ENCODE data around the gene ENOPH1. TPM values are rescaled to one million over a fixed set of nuclear protein-coding genes. Genes with fewer than 3 reads are reported as not detected.

The ENOPH1 gene
- total and polyA plus RNA-seq, 2 of the 13 experiments (the other 11 are each of a cell fraction or from before 2014, with no cell fraction given), result 15.5 to 64.3 TPM

DNA sequence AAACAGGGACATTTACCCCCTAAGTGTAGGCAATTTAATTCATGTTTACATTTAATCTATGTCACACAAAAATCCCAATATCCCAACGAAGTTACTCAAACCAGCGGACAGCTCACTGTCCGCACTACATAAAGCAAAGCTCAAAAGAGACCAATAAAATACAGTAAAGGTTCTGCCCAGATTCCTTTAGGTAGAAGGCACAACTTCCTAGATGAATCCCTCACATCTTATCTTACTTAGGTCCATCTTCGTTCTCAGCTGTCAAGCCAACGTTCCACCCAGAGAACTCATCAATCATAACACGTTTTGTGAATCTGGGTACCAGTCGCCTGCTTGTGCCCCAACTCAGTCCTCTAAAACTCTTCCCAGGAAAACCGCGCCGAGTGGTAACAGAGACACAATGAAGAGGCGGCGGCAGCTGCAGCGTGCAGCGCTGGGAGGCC lies 1.8 kb upstream of the ENOPH1 start (continued):
- TF ChIP-seq HOXA9 (CRISPR knock-in tag; IDR thresholded peaks at IDR 0.05; ENCODE audit: borderline replicate concordance), result no peak
- TF ChIP-seq, protein P1, sequence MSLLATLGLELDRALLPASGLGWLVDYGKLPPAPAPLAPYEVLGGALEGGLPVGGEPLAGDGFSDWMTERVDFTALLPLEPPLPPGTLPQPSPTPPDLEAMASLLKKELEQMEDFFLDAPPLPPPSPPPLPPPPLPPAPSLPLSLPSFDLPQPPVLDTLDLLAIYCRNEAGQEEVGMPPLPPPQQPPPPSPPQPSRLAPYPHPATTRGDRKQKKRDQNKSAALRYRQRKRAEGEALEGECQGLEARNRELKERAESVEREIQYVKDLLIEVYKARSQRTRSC (CRISPR knock-in tag; IDR thresholded peaks at IDR 0.05; ENCODE audit: low read depth), result no peak
- TF ChIP-seq RXRA (CRISPR knock-in tag; IDR thresholded peaks at IDR 0.05), result no peak
- TF ChIP-seq RORA (CRISPR knock-in tag; IDR thresholded peaks at IDR 0.05), result no peak
- TF ChIP-seq, protein P2, sequence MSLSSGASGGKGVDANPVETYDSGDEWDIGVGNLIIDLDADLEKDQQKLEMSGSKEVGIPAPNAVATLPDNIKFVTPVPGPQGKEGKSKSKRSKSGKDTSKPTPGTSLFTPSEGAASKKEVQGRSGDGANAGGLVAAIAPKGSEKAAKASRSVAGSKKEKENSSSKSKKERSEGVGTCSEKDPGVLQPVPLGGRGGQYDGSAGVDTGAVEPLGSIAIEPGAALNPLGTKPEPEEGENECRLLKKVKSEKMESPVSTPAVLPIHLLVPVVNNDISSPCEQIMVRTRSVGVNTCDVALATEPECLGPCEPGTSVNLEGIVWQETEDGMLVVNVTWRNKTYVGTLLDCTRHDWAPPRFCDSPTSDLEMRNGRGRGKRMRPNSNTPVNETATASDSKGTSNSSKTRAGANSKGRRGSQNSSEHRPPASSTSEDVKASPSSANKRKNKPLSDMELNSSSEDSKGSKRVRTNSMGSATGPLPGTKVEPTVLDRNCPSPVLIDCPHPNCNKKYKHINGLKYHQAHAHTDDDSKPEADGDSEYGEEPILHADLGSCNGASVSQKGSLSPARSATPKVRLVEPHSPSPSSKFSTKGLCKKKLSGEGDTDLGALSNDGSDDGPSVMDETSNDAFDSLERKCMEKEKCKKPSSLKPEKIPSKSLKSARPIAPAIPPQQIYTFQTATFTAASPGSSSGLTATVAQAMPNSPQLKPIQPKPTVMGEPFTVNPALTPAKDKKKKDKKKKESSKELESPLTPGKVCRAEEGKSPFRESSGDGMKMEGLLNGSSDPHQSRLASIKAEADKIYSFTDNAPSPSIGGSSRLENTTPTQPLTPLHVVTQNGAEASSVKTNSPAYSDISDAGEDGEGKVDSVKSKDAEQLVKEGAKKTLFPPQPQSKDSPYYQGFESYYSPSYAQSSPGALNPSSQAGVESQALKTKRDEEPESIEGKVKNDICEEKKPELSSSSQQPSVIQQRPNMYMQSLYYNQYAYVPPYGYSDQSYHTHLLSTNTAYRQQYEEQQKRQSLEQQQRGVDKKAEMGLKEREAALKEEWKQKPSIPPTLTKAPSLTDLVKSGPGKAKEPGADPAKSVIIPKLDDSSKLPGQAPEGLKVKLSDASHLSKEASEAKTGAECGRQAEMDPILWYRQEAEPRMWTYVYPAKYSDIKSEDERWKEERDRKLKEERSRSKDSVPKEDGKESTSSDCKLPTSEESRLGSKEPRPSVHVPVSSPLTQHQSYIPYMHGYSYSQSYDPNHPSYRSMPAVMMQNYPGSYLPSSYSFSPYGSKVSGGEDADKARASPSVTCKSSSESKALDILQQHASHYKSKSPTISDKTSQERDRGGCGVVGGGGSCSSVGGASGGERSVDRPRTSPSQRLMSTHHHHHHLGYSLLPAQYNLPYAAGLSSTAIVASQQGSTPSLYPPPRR (CRISPR knock-in tag; IDR thresholded peaks at IDR 0.05; ENCODE audit: borderline replicate concordance), result no peak
- no peak for TF ChIP-seq ZNF329 (CRISPR knock-in tag; IDR thresholded peaks at IDR 0.05; ENCODE audit: low read depth)
- no peak for TF ChIP-seq CEBPG (CRISPR knock-in tag; IDR thresholded peaks at IDR 0.05)
- TF ChIP-seq ZNF337 (CRISPR knock-in tag; IDR thresholded peaks at IDR 0.05; ENCODE audit: borderline replicate concordance, low read depth), result no peak
- no peak for TF ChIP-seq ZFP41 (CRISPR knock-in tag; IDR thresholded peaks at IDR 0.05; ENCODE audit: borderline replicate concordance)
- no peak for TF ChIP-seq HNF4G (IDR thresholded peaks at IDR 0.05; ENCODE audit: borderline replicate concordance, low read depth, low read length)
- no peak for TF ChIP-seq HNF4G (CRISPR knock-in tag; IDR thresholded peaks at IDR 0.05; ENCODE audit: borderline replicate concordance, low read depth)
- no peak; the same call in 1 of the 2 replicates for TF ChIP-seq MXD4 (CRISPR knock-in tag; IDR thresholded peaks at IDR 0.05)
- TF ChIP-seq NR1H2 (CRISPR knock-in tag; IDR thresholded peaks at IDR 0.05; ENCODE audit: borderline replicate concordance, low read depth), result no peak
- TF ChIP-seq, protein P3, sequence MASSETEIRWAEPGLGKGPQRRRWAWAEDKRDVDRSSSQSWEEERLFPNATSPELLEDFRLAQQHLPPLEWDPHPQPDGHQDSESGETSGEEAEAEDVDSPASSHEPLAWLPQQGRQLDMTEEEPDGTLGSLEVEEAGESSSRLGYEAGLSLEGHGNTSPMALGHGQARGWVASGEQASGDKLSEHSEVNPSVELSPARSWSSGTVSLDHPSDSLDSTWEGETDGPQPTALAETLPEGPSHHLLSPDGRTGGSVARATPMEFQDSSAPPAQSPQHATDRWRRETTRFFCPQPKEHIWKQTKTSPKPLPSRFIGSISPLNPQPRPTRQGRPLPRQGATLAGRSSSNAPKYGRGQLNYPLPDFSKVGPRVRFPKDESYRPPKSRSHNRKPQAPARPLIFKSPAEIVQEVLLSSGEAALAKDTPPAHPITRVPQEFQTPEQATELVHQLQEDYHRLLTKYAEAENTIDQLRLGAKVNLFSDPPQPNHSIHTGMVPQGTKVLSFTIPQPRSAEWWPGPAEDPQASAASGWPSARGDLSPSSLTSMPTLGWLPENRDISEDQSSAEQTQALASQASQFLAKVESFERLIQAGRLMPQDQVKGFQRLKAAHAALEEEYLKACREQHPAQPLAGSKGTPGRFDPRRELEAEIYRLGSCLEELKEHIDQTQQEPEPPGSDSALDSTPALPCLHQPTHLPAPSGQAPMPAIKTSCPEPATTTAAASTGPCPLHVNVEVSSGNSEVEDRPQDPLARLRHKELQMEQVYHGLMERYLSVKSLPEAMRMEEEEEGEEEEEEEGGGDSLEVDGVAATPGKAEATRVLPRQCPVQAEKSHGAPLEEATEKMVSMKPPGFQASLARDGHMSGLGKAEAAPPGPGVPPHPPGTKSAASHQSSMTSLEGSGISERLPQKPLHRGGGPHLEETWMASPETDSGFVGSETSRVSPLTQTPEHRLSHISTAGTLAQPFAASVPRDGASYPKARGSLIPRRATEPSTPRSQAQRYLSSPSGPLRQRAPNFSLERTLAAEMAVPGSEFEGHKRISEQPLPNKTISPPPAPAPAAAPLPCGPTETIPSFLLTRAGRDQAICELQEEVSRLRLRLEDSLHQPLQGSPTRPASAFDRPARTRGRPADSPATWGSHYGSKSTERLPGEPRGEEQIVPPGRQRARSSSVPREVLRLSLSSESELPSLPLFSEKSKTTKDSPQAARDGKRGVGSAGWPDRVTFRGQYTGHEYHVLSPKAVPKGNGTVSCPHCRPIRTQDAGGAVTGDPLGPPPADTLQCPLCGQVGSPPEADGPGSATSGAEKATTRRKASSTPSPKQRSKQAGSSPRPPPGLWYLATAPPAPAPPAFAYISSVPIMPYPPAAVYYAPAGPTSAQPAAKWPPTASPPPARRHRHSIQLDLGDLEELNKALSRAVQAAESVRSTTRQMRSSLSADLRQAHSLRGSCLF (CRISPR knock-in tag; IDR thresholded peaks at IDR 0.05; ENCODE audit: borderline replicate concordance), result no peak
- no peak; the same call in 1 of the 2 replicates for TF ChIP-seq ZNF747 (CRISPR knock-in tag; IDR thresholded peaks at IDR 0.05; ENCODE audit: borderline replicate concordance)
- no peak for TF ChIP-seq ZNF549 (CRISPR knock-in tag; IDR thresholded peaks at IDR 0.05)
- no peak for TF ChIP-seq ARNTL (CRISPR knock-in tag; IDR thresholded peaks at IDR 0.05)
- no peak for TF ChIP-seq BORCS8-MEF2B (CRISPR knock-in tag; IDR thresholded peaks at IDR 0.05)
- TF ChIP-seq NCOA5 (CRISPR knock-in tag; IDR thresholded peaks at IDR 0.05), result no peak
- TF ChIP-seq HNF4A (CRISPR knock-in tag; IDR thresholded peaks at IDR 0.05), result no peak
- TF ChIP-seq SRY (CRISPR knock-in tag; IDR thresholded peaks at IDR 0.05), result no peak
- no peak for TF ChIP-seq RFX5 (IDR thresholded peaks at IDR 0.05; ENCODE audit: low read depth, low read length)
